GM21526 (cell line): Measurements from ENCODE around the gene MST1.

Source experiments
- ATAC-seq: cut with Tn5 transposase; IDR thresholded peaks from one replicate; pipeline ENCODE4 v1.9.1; 2021; ENCODE audit warnings: moderate library complexity; ENCODE audit not compliant: unreplicated experiment, low FRiP score

Gene MST1

GRCh38 chr3:49641292-49641691 is 48.0 kb downstream of the MST1 start:
- ATAC-seq: no peak

GRCh38 chr3:49639551-49639950 is 49.7 kb downstream of the MST1 start:
- no peak for ATAC-seq

- ATAC-seq: no peak
Observed at GRCh38 chr3:49638445-49638844, 50.8 kb downstream of the MST1 start.

- ATAC-seq: no peak
Observed at GRCh38 chr3:49636883-49637609, 52.2 kb downstream of the MST1 start.

GRCh38 chr3:49634736-49635135 is 54.5 kb downstream of the MST1 start:
- no peak for ATAC-seq
